NB4 (cell line): Measurements from ENCODE around the gene MRPS33.
A peak's percentile ranks its signal among the peaks of the same experiment; 100 is the strongest.

ENCODE experiments used
- DNase-seq: peaks from one replicate; pipeline ENCODE4 v3.0.0; 2010; ENCODE audit warnings: low read depth
- H3K4me3 ChIP-seq: one replicate; pipeline ENCODE4 v1.5.1; 2011; ENCODE audit warnings: mild to moderate bottlenecking, low read depth, low read length, moderate library complexity
- MYC ChIP-seq: IDR thresholded peaks from 2 replicates; pipeline ENCODE4 v1.6.1; 2011; ENCODE audit warnings: low read depth, low read length
- POLR2A ChIP-seq: IDR thresholded peaks from 2 replicates; pipeline ENCODE4 v1.6.1; 2011; ENCODE audit warnings: mild to moderate bottlenecking; ENCODE audit not compliant: insufficient read length; ENCODE audit errors: extremely low read depth
- TF ChIP-seq, protein P1 (sequence below): IDR thresholded peaks from 2 replicates; pipeline ENCODE4 v1.6.1; 2011; ENCODE audit warnings: low read depth, low read length
- TF ChIP-seq, protein P2 (sequence below): IDR thresholded peaks from one replicate; pipeline ENCODE4 v1.5.1; 2012; ENCODE audit warnings: low read depth, low read length

The MRPS33 gene

DNA sequence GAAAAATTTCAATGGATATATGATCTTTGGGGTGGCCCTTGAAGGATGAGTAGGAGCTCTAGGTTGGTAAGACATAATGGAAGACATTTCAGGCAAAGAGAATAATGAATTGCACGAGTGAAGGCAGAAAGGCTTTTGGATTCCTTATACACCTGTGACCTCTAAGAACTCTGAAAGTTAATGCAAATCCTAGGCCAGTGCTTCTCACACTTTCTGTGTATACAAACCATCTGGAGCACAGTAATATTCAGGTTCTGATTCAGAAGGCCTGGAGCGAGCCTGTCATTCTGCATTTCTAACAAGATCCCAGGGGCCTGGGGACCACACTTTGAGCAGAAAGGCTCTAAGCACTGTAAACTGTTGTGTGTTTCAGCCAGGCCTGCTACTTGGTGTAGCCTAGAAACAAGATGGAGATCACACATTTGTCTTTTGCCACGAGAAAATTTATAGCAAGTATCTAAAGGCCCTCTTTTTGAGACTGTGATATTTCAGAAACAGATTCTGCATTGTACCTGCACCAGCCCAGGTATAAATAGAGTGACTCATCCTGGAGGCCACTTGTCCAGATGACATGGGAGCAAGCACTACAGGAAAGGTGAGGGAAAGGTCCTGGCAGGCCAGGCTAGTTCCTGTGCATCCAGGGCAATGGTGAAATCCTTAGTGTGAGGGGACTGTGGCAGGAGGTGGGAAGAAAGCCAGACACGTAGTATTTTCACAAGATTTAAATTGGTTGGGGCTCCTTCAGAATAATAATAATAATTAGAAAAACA is 24.4 kb downstream of the MRPS33 start:
- no peak for TF ChIP-seq POLR2A
- TF ChIP-seq MYC, result no peak
- TF ChIP-seq, protein P1, sequence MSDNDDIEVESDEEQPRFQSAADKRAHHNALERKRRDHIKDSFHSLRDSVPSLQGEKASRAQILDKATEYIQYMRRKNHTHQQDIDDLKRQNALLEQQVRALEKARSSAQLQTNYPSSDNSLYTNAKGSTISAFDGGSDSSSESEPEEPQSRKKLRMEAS, result no peak
- TF ChIP-seq, protein P2, sequence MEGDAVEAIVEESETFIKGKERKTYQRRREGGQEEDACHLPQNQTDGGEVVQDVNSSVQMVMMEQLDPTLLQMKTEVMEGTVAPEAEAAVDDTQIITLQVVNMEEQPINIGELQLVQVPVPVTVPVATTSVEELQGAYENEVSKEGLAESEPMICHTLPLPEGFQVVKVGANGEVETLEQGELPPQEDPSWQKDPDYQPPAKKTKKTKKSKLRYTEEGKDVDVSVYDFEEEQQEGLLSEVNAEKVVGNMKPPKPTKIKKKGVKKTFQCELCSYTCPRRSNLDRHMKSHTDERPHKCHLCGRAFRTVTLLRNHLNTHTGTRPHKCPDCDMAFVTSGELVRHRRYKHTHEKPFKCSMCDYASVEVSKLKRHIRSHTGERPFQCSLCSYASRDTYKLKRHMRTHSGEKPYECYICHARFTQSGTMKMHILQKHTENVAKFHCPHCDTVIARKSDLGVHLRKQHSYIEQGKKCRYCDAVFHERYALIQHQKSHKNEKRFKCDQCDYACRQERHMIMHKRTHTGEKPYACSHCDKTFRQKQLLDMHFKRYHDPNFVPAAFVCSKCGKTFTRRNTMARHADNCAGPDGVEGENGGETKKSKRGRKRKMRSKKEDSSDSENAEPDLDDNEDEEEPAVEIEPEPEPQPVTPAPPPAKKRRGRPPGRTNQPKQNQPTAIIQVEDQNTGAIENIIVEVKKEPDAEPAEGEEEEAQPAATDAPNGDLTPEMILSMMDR, result no peak
- no peak for DNase-seq
- no peak overlapping the region for H3K4me3 ChIP-seq

DNA sequence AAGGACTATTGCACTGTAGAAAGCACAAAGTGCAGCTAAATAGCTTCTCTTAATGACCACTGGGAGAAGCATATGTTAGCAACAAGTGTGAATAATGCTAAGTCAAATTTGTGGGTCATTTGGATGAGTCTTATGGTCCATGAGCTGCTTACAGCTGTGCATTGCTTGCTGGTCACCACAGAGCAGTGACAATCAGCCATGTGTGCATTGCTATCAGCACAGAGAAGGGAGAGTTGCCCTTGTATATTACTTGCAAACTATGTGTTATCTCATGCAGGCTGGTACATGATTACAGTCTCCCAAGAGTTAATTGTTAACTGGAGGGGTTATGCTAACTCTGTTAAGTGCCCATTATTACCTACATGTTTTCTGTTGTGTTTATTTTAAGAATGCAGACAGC is 25.7 kb downstream of the MRPS33 start:
- TF ChIP-seq, protein P1, result no peak
- TF ChIP-seq, protein P2, result no peak
- TF ChIP-seq POLR2A (no peak), MYC (no peak)
- DNase-seq, result no peak

DNA sequence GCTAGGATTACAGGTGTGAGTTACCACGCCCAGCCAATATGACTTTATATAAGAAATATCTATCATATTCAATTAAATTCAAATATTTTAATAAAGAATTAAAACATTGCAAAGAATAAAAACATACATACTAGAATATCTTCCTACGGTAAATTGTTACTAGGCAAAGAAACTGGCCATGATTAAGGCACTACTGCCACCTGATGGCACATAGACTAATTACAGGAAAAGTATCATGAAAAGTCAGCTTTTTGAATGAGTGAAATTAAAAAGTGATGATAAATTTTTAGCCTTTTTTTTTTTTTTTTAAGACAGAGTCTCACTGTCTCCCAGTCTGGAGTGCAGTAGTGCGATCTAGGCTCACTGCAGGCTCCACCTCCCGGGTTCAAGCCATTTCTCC is 30.9 kb downstream of the MRPS33 start:
- no peak overlapping the region for H3K4me3 ChIP-seq
- peak; percentile 68 for DNase-seq
- no peak for TF ChIP-seq MYC
- TF ChIP-seq, protein P2, result peak; percentile 56

More for the DNA sequence above, 25.7 kb downstream of the MRPS33 start:
- no peak overlapping the region for H3K4me3 ChIP-seq

DNA sequence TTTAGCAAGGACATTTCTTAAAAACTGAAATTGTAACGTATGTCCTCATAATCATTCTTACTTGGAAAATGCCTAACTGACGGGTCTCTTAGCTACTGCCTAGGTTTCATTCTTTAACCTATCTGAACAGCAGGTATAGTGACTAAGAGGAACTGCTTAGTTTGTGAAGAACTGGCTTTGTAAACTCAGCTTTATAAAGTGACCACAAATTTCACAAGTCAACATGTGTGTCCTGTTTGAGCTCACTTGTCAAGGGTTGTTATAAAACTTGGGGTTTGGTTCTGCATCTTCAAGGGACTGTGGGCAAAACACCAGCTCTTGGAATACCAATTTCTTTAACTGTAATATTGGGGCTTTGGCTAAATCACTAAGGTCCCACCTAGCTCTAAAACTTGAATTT is 32.2 kb downstream of the MRPS33 start:
- TF ChIP-seq, protein P1, result peak; percentile 79
- TF ChIP-seq MYC, result peak; percentile 80
- TF ChIP-seq, protein P2, result no peak
- no peak for TF ChIP-seq POLR2A
- DNase-seq, result peak; percentile 94
- H3K4me3 ChIP-seq, result no peak overlapping the region

DNA sequence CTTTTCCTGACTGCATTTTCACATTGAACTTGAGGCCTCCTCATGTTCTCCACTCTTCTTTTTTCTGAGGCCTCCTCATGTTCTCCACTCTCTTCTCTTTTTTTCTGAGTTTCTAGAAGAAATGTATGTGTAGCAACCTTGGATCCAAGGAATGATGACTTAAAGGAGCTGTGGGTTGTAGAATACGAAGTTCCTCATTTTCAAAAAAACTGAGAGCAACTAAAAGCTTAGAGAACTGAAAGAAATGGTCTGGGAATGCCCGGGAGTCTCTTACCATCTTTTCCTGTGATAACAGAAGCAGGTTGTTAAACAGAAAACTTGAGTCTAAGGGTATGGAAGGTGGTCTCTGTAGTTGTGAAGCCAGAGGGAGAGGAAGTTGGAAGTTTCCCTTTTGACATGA is 32.8 kb downstream of the MRPS33 start:
- peak; percentile 53 for DNase-seq
- TF ChIP-seq, protein P1, result no peak
- 0 out of 2 replicates have a peak, but pooled peaks have one; percentile 27 for TF ChIP-seq MYC
- no peak overlapping the region for H3K4me3 ChIP-seq

DNA sequence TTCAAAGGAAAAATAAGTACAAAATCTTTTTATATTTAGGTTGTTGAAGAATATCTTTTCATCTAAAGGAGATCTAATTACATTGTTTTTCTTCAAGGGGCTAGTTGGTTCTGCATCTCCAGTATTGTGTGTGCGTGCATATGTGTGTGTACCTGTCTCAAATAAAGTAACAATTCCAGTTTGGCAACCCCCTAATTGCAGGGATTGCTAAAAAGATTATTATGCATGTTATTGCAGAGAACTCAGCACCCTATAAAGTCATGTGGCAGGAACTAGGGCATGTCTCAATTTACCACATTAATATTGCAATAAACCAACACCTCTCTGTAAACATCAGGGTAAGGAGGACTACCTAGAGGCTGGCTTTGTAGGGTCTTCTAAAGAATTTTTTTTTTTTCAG is 37.0 kb downstream of the MRPS33 start:
- TF ChIP-seq POLR2A, result no peak
- TF ChIP-seq MYC, result no peak
- TF ChIP-seq, protein P2, result no peak
- TF ChIP-seq, protein P1, result no peak
- no peak overlapping the region for H3K4me3 ChIP-seq
- DNase-seq, result peak; percentile 34
